ENCODE results near the gene SUPT5H.
"Not testable (repeated sequence)": the region's sequence is repeated elsewhere in the genome, so short reads cannot be mapped to it uniquely, and the experiment has no call there.

SUPT5H gene

GRCh38 chr19:39474139-39474620 is 28.8 kb downstream of the SUPT5H start:
- intact Hi-C loops (cut with micrococcal nuclease) = loop anchor here (1.0 kb wide), 1 partner anchor 58 kb away; the partner anchor contains the start of gene EID2B
- no peak overlapping the region for H3K27ac Mint-ChIP-seq
- H3K4me3 Mint-ChIP-seq = no peak overlapping the region
- H3K4me1 Mint-ChIP-seq (ENCODE audit: low read depth) = peaks cover 7% of the 10 kb centered on the region
- no peaks in the 10 kb centered on the region for H3K9me3 Mint-ChIP-seq
- H3K27me3 Mint-ChIP-seq = no peaks in the 10 kb centered on the region
- H3K36me3 Mint-ChIP-seq (ENCODE audit: low read depth) = peaks cover 87% of the 10 kb centered on the region

GRCh38 chr19:39475748-39476147 is 30.4 kb downstream of the SUPT5H start:
- H3K4me3 Mint-ChIP-seq = no peak overlapping the region
- H3K4me1 Mint-ChIP-seq (ENCODE audit: low read depth) = peaks cover 19% of the 10 kb centered on the region
- H3K27me3 Mint-ChIP-seq = no peaks in the 10 kb centered on the region
- no peaks in the 10 kb centered on the region for H3K9me3 Mint-ChIP-seq
- H3K27ac Mint-ChIP-seq = no peak overlapping the region
- intact Hi-C loops (cut with micrococcal nuclease) = no loop called here
- peaks cover 71% of the 10 kb centered on the region for H3K36me3 Mint-ChIP-seq (ENCODE audit: low read depth)

GRCh38 chr19:39479319-39479801 is 34.0 kb downstream of the SUPT5H start:
- Mint-ChIP-seq H3K4me1 (ENCODE audit: low read depth) (peaks cover 25% of the 10 kb centered on the region), H3K27ac (peak overlapping the region; percentile 92), H3K4me3 (peak overlapping the region; percentile 87), H3K36me3 (ENCODE audit: low read depth) (peaks cover 55% of the 10 kb centered on the region)
- H3K9me3 Mint-ChIP-seq; intact Hi-C loops (cut with micrococcal nuclease); H3K27me3 Mint-ChIP-seq: not testable (repeated sequence)

- intact Hi-C loops (cut with micrococcal nuclease) = loop anchor here (1.0 kb wide), 1 partner anchor 35 kb away; the partner anchor contains the start of gene SUPT5H
- no peaks in the 10 kb centered on the region for H3K9me3 Mint-ChIP-seq
- peak overlapping the region; percentile 92 for H3K27ac Mint-ChIP-seq
- peaks cover 49% of the 10 kb centered on the region for H3K36me3 Mint-ChIP-seq (ENCODE audit: low read depth)
- H3K4me1 Mint-ChIP-seq (ENCODE audit: low read depth) = peaks cover 25% of the 10 kb centered on the region
- H3K4me3 Mint-ChIP-seq = peak overlapping the region; percentile 87
- H3K27me3 Mint-ChIP-seq = no peaks in the 10 kb centered on the region
Observed at GRCh38 chr19:39479916-39480315, 34.5 kb downstream of the SUPT5H start.

GRCh38 chr19:39480337-39481228 is 35.2 kb downstream of the SUPT5H start, which contains the start of gene TIMM50:
Gene TIMM50 (plus strand): TSS chr19:39480838. CDS start chr19:39480854, 16 bp downstream.
- Mint-ChIP-seq H3K4me3 (peak within 1 kb of the TSS; percentile 87), H3K27ac (peak within 1 kb of the TSS; percentile 92), H3K9me3 (no peaks in the 10 kb centered on the region), H3K36me3 (ENCODE audit: low read depth) (peaks cover 49% of the 10 kb centered on the region), H3K4me1 (ENCODE audit: low read depth) (peaks cover 25% of the 10 kb centered on the region), H3K27me3 (no peaks in the 10 kb centered on the region)
- intact Hi-C loops (cut with micrococcal nuclease) = loop anchor here (1.0 kb wide), 1 partner anchor 35 kb away; the partner anchor contains the start of gene SUPT5H

GRCh38 chr19:39481229-39481545 is 35.8 kb downstream of the SUPT5H start:
- Mint-ChIP-seq H3K9me3 (no peaks in the 10 kb centered on the region), H3K4me3 (peak overlapping the region; percentile 87), H3K27ac (peak overlapping the region; percentile 92), H3K4me1 (ENCODE audit: low read depth) (peaks cover 25% of the 10 kb centered on the region), H3K36me3 (ENCODE audit: low read depth) (peaks cover 49% of the 10 kb centered on the region), H3K27me3 (no peaks in the 10 kb centered on the region)
- intact Hi-C loops (cut with micrococcal nuclease) = no loop called here

GRCh38 chr19:39481676-39482075 is 36.3 kb downstream of the SUPT5H start:
- H3K27ac Mint-ChIP-seq = peak overlapping the region; percentile 92
- intact Hi-C loops (cut with micrococcal nuclease) = no loop called here
- peak overlapping the region; percentile 87 for H3K4me3 Mint-ChIP-seq
- H3K27me3 Mint-ChIP-seq = no peaks in the 10 kb centered on the region
- no peaks in the 10 kb centered on the region for H3K9me3 Mint-ChIP-seq
- peaks cover 25% of the 10 kb centered on the region for H3K4me1 Mint-ChIP-seq (ENCODE audit: low read depth)
- peaks cover 49% of the 10 kb centered on the region for H3K36me3 Mint-ChIP-seq (ENCODE audit: low read depth)

GRCh38 chr19:39483141-39483540 is 37.8 kb downstream of the SUPT5H start:
- intact Hi-C loops (cut with micrococcal nuclease) = no loop called here
- Mint-ChIP-seq H3K27me3 (no peaks in the 10 kb centered on the region), H3K9me3 (no peaks in the 10 kb centered on the region), H3K27ac (no peak overlapping the region), H3K4me1 (ENCODE audit: low read depth) (peaks cover 25% of the 10 kb centered on the region), H3K4me3 (no peak overlapping the region), H3K36me3 (ENCODE audit: low read depth) (peaks cover 52% of the 10 kb centered on the region)

- H3K36me3 Mint-ChIP-seq (ENCODE audit: low read depth) = peaks cover 66% of the 10 kb centered on the region
- no peaks in the 10 kb centered on the region for H3K4me1 Mint-ChIP-seq (ENCODE audit: low read depth)
- no peak overlapping the region for H3K4me3 Mint-ChIP-seq
- no peak overlapping the region for H3K27ac Mint-ChIP-seq
- H3K27me3 Mint-ChIP-seq = no peaks in the 10 kb centered on the region
- H3K9me3 Mint-ChIP-seq = no peaks in the 10 kb centered on the region
- intact Hi-C loops (cut with micrococcal nuclease) = no loop called here
Observed at GRCh38 chr19:39489756-39490155, 44.4 kb downstream of the SUPT5H start.

- Mint-ChIP-seq H3K4me1 (ENCODE audit: low read depth) (no peaks in the 10 kb centered on the region), H3K27ac (no peak overlapping the region)
- intact Hi-C loops (cut with micrococcal nuclease) = no loop called here
Observed at GRCh38 chr19:39492225-39492624, 46.8 kb downstream of the SUPT5H start.

GRCh38 chr19:39492788-39493187 is 47.4 kb downstream of the SUPT5H start:
- Mint-ChIP-seq H3K9me3 (no peaks in the 10 kb centered on the region), H3K27me3 (peaks cover 21% of the 10 kb centered on the region), H3K36me3 (ENCODE audit: low read depth) (peaks cover 38% of the 10 kb centered on the region), H3K4me1 (ENCODE audit: low read depth) (peaks cover 2% of the 10 kb centered on the region), H3K27ac (no peak overlapping the region), H3K4me3 (no peak overlapping the region)
- intact Hi-C loops (cut with micrococcal nuclease) = no loop called here

More at GRCh38 chr19:39492225-39492624, 46.8 kb downstream of the SUPT5H start:
- no peaks in the 10 kb centered on the region for H3K9me3 Mint-ChIP-seq
- H3K27me3 Mint-ChIP-seq = peaks cover 16% of the 10 kb centered on the region
- no peak overlapping the region for H3K4me3 Mint-ChIP-seq
- H3K36me3 Mint-ChIP-seq (ENCODE audit: low read depth) = peaks cover 43% of the 10 kb centered on the region

- Mint-ChIP-seq H3K9me3 (no peaks in the 10 kb centered on the region), H3K27ac (no peak overlapping the region), H3K4me1 (ENCODE audit: low read depth) (peaks cover 20% of the 10 kb centered on the region), H3K27me3 (peaks cover 38% of the 10 kb centered on the region), H3K4me3 (no peak overlapping the region), H3K36me3 (ENCODE audit: low read depth) (peaks cover 19% of the 10 kb centered on the region)
- intact Hi-C loops (cut with micrococcal nuclease) = no loop called here
Observed at GRCh38 chr19:39494661-39495060, 49.3 kb downstream of the SUPT5H start.

GRCh38 chr19:39496063-39496462 is 50.7 kb downstream of the SUPT5H start:
- no peaks in the 10 kb centered on the region for H3K9me3 Mint-ChIP-seq
- peaks cover 52% of the 10 kb centered on the region for H3K27me3 Mint-ChIP-seq
- intact Hi-C loops (cut with micrococcal nuclease) = no loop called here
- no peak overlapping the region for H3K4me3 Mint-ChIP-seq
- H3K4me1 Mint-ChIP-seq (ENCODE audit: low read depth) = peaks cover 20% of the 10 kb centered on the region
- H3K27ac Mint-ChIP-seq = no peak overlapping the region
- H3K36me3 Mint-ChIP-seq (ENCODE audit: low read depth) = peaks cover 5% of the 10 kb centered on the region

- Mint-ChIP-seq H3K9me3 (no peaks in the 10 kb centered on the region), H3K4me3 (no peak overlapping the region), H3K4me1 (ENCODE audit: low read depth) (peaks cover 20% of the 10 kb centered on the region), H3K27ac (no peak overlapping the region), H3K36me3 (ENCODE audit: low read depth) (no peaks in the 10 kb centered on the region), H3K27me3 (peaks cover 61% of the 10 kb centered on the region)
- intact Hi-C loops (cut with micrococcal nuclease) = no loop called here
Observed at GRCh38 chr19:39497701-39497995, 52.3 kb downstream of the SUPT5H start.
